GM23248 (cell line): Measurements from ENCODE around the gene OR13A1. TPM values are rescaled to one million over a fixed set of nuclear protein-coding genes. Genes with fewer than 3 reads are reported as not detected.

ENCODE experiments used
- DNase-seq: peaks from one replicate; pipeline ENCODE4 v3.0.0-alpha.2; 2015
- H2AFZ ChIP-seq: fragments of 200-600 bp; sonication (generic); 2 replicates; pipeline ENCODE4 v1.6.1; 2016; ENCODE audit warnings: antibody characterized with exemption
- H3F3A ChIP-seq: fragments of 200-600 bp; sonication (generic); 2 replicates; pipeline ENCODE4 v1.6.1; 2016; ENCODE audit warnings: mild to moderate bottlenecking, antibody characterized with exemption, mixed run types; ENCODE audit not compliant: insufficient read depth
- H3K27ac ChIP-seq: fragments of 200-600 bp; sonication (generic); 2 replicates; pipeline ENCODE4 v1.5.1; 2016; ENCODE audit warnings: mild to moderate bottlenecking
- H3K27me3 ChIP-seq: fragments of 200-600 bp; sonication (generic); replicated peaks from 2 replicates; pipeline ENCODE4 v1.6.1; 2016; ENCODE audit warnings: mild to moderate bottlenecking; ENCODE audit not compliant: insufficient read depth
- H3K36me3 ChIP-seq: fragments of 200-600 bp; sonication (generic); 2 replicates; pipeline ENCODE4 v1.6.1; 2016; ENCODE audit warnings: low read depth, mild to moderate bottlenecking
- H3K4me1 ChIP-seq: fragments of 200-600 bp; sonication (generic); 2 replicates; pipeline ENCODE4 v1.6.1; 2016; ENCODE audit warnings: mild to moderate bottlenecking; ENCODE audit not compliant: insufficient read depth
- H3K4me2 ChIP-seq: fragments of 200-600 bp; sonication (generic); one replicate; pipeline ENCODE4 v1.6.1; 2016; ENCODE audit warnings: mild to moderate bottlenecking; ENCODE audit not compliant: unreplicated experiment
- H3K4me3 ChIP-seq: fragments of 200-600 bp; sonication (generic); 2 replicates; pipeline ENCODE4 v1.5.1; 2016; ENCODE audit warnings: mild to moderate bottlenecking
- H3K79me2 ChIP-seq: fragments of 200-600 bp; sonication (generic); 2 replicates; pipeline ENCODE4 v1.6.1; 2016; ENCODE audit warnings: mild to moderate bottlenecking; ENCODE audit not compliant: insufficient read depth
- H3K9ac ChIP-seq: fragments of 200-600 bp; sonication (generic); 2 replicates; pipeline ENCODE4 v1.6.1; 2016; ENCODE audit warnings: mild to moderate bottlenecking
- H3K9me2 ChIP-seq: fragments of 200-600 bp; sonication (generic); 2 replicates; pipeline ENCODE4 v1.6.1; 2016; ENCODE audit warnings: mixed run types, mild to moderate bottlenecking, moderate library complexity; ENCODE audit not compliant: insufficient read depth
- H3K9me3 ChIP-seq: fragments of 200-600 bp; sonication (generic); one replicate; pipeline ENCODE4 v1.6.1; 2017; ENCODE audit warnings: low read depth
- H4K20me1 ChIP-seq: fragments of 200-600 bp; sonication (generic); 2 replicates; pipeline ENCODE4 v1.6.0; 2016; ENCODE audit not compliant: insufficient read depth
- EZH2 ChIP-seq: fragments of 200-600 bp; sonication (generic); IDR thresholded peaks from 2 replicates; pipeline ENCODE4 v1.6.1; 2018; ENCODE audit warnings: antibody characterized with exemption, mild to moderate bottlenecking; ENCODE audit not compliant: insufficient read depth, poor library complexity, severe bottlenecking
- EZH2phosphoT487 ChIP-seq: fragments of 200-600 bp; sonication (generic); IDR thresholded peaks from 2 replicates; pipeline ENCODE4 v1.6.1; 2018; ENCODE audit warnings: antibody characterized with exemption, moderate library complexity, mild to moderate bottlenecking, low read depth; ENCODE audit not compliant: insufficient read depth
- WGBS, 2 experiments: methylation state at CpG; one replicate each; pipeline ENCODE4 v1.1.6; 2015 to 2017; ENCODE audit warnings: low lambda C conversion rate in 2 of 2, low coverage in 1 of 2; ENCODE audit errors: missing lambda C conversion rate in 2 of 2; 5-methylcytosine and 5-hydroxymethylcytosine counted together
- in situ Hi-C: fragments of 300-500 bp; cut with MboI; formaldehyde crosslinking; loops from 2 replicates; pipeline ENCODE4 v1.15.0; 2020
- polyA plus RNA-seq: library from polyadenylated mRNA; unstranded; fragments of >200 nt; fragmentation: Nextera tagmentation; extraction: Ambion mirVana; gene quantifications from 2 replicates; pipeline ENCODE4 v1.2.1, GENCODE V29; 2016
- total RNA-seq: library from RNA; depleted of rRNA; stranded (reverse); fragments of >200 nt; shearing (Covaris generic); gene quantifications from 2 replicates; pipeline ENCODE4 v1.2.3, GENCODE V29; 2014

Gene OR13A1
- total and polyA plus RNA-seq, 2 experiments from 2014 or later = not detected

GRCh38 chr10:45286980-45287379, 28.4 kb downstream of the OR13A1 start:
- no peaks in the 10 kb centered on the region for H3K36me3 ChIP-seq
- H3K9me2 ChIP-seq = no peaks in the 10 kb centered on the region
- no peak for TF ChIP-seq EZH2
- TF ChIP-seq EZH2phosphoT487 = no peak
- no peak overlapping the region for H3K9ac ChIP-seq
- 5 to 16% methylated on average over 1 of the region's 1 CpG for WGBS, 2 experiments
- H3K27me3 ChIP-seq = no peaks in the 10 kb centered on the region; the same call in 1 of the 2 replicates
- no peaks in the 10 kb centered on the region for H3K4me1 ChIP-seq
- H3K4me3 ChIP-seq = no peak overlapping the region
- no peaks in the 10 kb centered on the region for H3K9me3 ChIP-seq
- H2AFZ ChIP-seq = no peak overlapping the region
- H3K27ac ChIP-seq = no peak overlapping the region
- no peaks in the 10 kb centered on the region for H4K20me1 ChIP-seq
- no peak overlapping the region for H3K4me2 ChIP-seq
- no peak for DNase-seq
- in situ Hi-C loops = no loop called here
- no peaks in the 10 kb centered on the region for H3K79me2 ChIP-seq
- no peaks in the 10 kb centered on the region for H3F3A ChIP-seq

GRCh38 chr10:45282061-45282460, 33.3 kb downstream of the OR13A1 start:
- Histone ChIP-seq H3K27me3 (peaks cover 6% of the 10 kb centered on the region), H3K79me2 (no peaks in the 10 kb centered on the region), H3K36me3 (no peaks in the 10 kb centered on the region), H3K27ac (no peak overlapping the region), H3K9me2 (no peaks in the 10 kb centered on the region), H3K4me3 (no peak overlapping the region), H4K20me1 (no peaks in the 10 kb centered on the region), H3K9ac (no peak overlapping the region), H3K4me1 (no peaks in the 10 kb centered on the region), H2AFZ (no peak overlapping the region), H3K4me2 (no peak overlapping the region), H3K9me3 (no peaks in the 10 kb centered on the region), H3F3A (no peaks in the 10 kb centered on the region)
- DNase-seq = no peak
- in situ Hi-C loops = no loop called here
- TF ChIP-seq EZH2phosphoT487 (no peak), EZH2 (no peak)
- WGBS, 2 experiments = 22 to 25% methylated on average over 4 of the region's 4 CpGs

GRCh38 chr10:45280113-45280760, 35.2 kb downstream of the OR13A1 start:
- no peaks in the 10 kb centered on the region for H3K9me3 ChIP-seq
- no peak overlapping the region for H3K4me3 ChIP-seq
- H4K20me1 ChIP-seq = no peaks in the 10 kb centered on the region
- no peak overlapping the region for H3K27ac ChIP-seq
- H3K4me2 ChIP-seq = no peak overlapping the region
- TF ChIP-seq EZH2phosphoT487 = no peak
- no peak for TF ChIP-seq EZH2
- H3K9ac ChIP-seq = no peak overlapping the region
- no peaks in the 10 kb centered on the region for H3K36me3 ChIP-seq
- 0 to 1% methylated on average over 3 of the region's 3 CpGs for WGBS, 2 experiments
- no peaks in the 10 kb centered on the region for H3K79me2 ChIP-seq
- no peaks in the 10 kb centered on the region for H3K9me2 ChIP-seq
- no peaks in the 10 kb centered on the region for H3K4me1 ChIP-seq
- no peak overlapping the region for H2AFZ ChIP-seq
- in situ Hi-C loops = no loop called here
- H3K27me3 ChIP-seq = peaks cover 6% of the 10 kb centered on the region
- H3F3A ChIP-seq = no peaks in the 10 kb centered on the region
- DNase-seq = no peak

GRCh38 chr10:45279682-45280081, 35.7 kb downstream of the OR13A1 start:
- Histone ChIP-seq H3K9me3 (no peaks in the 10 kb centered on the region), H3K79me2 (no peaks in the 10 kb centered on the region), H3F3A (no peaks in the 10 kb centered on the region), H3K4me1 (no peaks in the 10 kb centered on the region), H3K36me3 (no peaks in the 10 kb centered on the region), H3K4me3 (no peak overlapping the region), H3K9me2 (no peaks in the 10 kb centered on the region), H3K4me2 (no peak overlapping the region), H3K27me3 (peaks cover 6% of the 10 kb centered on the region), H3K9ac (no peak overlapping the region), H3K27ac (no peak overlapping the region), H4K20me1 (no peaks in the 10 kb centered on the region), H2AFZ (no peak overlapping the region)
- no peak for DNase-seq
- WGBS, 2 experiments = 0 to 3% methylated on average over 1 of the region's 1 CpG
- in situ Hi-C loops = no loop called here
- no peak for TF ChIP-seq EZH2
